Stimulated activated CD4-positive, alpha-beta T cell treated with anti-CD3 and anti-CD28 coated beads, Interleukin-4, amount 100 ng/mL, for 48 hours (primary cell): ENCODE data around the gene AMOTL2.

Experiments
- DNase-seq, 2 donors: peaks; one replicate each; pipeline ENCODE4 v3.0.0-alpha.2; 2020; ENCODE audit warnings: low read depth in 2 of 2

Gene AMOTL2

DNA sequence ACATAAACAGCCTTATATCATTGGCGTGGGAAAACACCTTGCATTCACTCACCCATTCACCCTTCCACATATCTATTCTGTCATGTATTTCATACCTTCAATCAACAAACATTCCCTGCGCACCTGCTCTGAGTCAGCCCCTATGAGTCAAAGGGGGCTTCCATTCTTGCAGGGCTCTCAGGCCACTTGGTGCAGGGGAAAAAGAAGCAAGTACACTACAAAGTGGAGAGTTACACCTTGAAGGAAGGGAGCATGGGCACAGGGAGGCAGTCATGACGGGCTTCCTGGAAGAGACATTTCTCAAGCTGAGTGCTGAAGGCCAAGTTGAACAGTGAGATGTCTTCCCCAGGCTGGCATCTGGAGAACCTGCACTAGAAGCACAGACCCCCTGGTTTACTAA is 4.6 kb upstream of the AMOTL2 start:
- DNase-seq = no peak

DNA sequence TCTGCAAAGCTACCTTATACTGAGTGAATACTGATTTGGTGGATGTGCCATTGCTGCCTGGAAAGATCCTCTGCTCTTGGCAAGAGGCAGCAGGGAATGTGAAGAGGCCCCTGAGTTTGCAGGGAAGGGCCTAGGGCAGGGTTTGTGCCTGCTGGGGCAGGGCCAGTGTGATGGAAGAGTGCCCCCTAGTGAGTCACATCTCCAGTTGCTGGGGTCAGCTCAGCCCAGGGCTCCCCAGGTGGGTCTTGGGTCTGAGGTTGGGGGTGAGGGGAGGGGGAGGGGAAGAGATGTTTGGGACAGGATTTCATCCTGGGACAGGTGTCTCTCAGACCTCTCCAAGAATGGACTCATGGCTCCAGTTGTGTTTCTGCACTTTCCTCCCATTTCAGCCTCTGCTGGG is 4.1 kb upstream of the AMOTL2 start:
- DNase-seq = no peak

DNA sequence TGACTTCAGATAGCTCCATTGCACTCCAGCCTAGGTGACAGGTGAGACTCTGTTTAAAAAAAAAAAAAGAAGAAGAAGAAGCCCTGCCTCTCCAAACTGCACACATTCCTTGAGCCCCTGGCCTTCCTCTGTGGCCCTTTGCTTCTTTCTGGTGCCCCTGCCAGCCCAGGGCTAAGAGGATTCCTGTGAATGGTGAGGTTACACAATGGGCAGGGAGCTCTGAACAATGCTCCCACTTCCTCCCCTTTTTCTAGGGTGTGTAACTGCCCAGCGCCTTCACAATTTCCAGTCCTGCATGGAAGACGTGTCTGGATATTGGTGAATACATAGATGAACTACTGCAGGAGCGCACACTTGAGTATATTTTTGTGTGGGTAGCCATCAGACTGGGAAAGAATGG is 3.6 kb upstream of the AMOTL2 start:
- no peak for DNase-seq

DNA sequence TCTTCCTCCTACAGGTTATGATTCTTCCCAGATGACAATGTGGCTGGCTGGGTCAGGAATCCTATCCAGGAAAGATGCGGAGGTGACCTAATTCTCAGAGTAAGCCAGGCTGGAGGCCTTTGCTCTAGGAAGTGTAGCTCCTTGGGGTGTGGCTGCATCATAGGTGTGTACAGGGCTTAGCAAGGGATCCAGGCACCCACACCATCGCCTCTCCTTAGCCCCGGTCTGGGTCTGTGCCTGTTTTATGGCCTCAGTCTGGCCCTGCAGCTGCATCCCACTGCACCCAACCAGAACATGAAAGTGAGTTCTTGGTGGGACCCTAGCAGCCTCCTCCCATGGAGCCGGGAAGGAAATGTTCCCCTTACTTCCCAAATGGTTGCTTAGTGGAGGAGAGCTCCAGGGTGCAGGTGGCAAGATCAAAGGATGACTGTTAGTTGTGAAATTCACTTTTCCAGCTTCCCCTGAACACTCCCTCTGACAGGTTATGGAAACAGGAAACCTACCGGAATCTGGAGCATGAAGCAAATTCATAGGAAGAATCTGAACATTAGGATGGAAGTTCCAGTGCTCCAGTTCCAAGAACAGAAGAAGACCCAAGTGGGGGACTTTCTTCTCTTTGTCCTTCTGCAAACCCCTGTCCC is 2.7 kb upstream of the AMOTL2 start:
- no peak for DNase-seq

DNA sequence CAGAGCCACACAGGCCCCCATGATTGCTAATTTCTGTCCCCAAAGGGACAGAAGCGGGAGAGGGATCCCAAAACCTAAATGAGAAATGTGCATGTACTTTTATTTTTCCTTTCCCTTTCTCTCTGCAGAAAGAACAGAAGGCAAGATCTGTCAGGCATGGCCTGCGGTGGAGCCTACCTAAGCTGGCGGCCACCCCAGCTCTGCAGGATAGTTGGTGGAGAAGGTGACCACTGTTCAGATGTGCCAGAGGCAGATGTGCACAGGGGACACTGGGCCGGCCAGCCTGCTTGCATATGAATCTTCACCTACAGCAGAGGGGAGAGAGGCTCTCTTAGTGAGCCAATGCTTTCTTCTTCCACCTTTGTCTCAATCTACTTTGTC is 2.1 kb upstream of the AMOTL2 start:
- DNase-seq = no peak

DNA sequence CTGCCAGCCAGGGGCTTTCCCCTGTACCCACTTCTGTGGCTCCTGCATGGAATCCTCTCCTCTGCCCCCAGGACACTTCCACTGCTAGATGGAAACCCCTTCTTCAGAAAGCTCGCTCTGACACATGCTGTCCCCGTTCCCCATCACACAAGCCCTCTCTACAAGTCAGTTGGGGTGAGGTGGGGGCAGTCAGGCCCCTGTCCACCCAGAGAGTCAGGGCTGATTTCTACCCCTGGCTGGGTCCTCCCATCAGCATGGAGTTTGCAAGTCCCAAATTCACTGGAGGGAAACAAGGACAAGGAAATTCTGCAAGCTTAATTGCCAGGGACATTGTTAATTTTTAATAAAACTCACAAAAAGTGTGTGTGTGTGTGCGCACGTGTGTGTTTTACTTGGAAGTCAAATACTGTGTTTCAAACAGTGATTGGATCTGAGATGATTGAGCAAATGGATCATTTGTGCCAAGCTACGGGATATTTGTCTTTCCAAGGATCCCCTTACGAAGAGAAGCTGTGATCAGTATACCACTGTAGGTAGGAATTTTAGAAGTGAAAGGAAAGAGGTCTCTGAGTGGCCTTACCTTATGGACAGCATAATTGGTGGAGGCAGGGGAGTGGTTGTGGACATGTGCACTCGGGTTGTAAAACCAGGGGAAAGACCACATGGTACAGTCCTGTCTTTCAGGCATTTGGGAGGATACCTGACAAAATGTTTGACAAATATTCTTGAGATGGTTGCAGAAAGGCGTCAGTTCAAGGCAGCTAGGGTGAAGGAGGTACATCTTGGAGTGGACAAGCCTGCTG is 1.5 kb upstream of the AMOTL2 start:
- DNase-seq = no peak

DNA sequence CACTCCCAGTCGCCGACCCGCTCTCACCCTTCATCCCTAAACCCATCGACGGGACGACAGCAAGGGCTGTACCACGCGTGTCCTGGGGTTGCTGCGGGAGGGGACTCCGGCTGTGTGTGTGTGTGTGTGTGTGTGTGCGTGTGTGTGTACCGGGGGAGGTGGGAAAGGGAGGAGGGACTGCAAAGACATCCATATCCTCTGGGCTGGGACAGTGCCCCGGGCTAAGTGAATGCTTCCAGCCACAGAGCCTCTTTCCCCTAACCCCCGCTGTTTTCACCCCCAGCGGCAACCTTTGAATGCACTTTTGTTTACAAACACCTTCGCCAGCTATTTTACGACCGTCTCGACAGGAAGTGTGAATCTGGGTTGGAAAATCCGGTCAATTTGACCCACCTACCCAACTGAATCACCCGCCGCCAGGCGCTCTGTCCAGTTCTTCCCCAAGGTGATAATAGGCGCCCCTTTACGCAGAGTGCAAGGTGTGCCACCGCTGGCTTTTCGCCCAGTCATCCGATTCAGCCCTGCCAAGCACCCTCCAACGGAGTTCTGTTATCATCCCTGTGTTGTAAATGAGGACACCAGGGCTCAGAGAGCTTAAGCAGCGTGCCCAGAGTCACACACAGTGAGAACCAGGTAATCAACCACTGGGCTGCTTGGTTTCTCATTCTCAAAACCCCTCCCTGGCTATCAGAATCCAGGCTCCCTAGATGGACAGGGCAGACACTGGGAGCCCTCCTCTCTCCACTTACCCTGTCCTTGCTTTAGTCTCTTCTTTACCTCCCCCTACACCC is 739 bp upstream of the AMOTL2 start:
- no peak for DNase-seq

DNA sequence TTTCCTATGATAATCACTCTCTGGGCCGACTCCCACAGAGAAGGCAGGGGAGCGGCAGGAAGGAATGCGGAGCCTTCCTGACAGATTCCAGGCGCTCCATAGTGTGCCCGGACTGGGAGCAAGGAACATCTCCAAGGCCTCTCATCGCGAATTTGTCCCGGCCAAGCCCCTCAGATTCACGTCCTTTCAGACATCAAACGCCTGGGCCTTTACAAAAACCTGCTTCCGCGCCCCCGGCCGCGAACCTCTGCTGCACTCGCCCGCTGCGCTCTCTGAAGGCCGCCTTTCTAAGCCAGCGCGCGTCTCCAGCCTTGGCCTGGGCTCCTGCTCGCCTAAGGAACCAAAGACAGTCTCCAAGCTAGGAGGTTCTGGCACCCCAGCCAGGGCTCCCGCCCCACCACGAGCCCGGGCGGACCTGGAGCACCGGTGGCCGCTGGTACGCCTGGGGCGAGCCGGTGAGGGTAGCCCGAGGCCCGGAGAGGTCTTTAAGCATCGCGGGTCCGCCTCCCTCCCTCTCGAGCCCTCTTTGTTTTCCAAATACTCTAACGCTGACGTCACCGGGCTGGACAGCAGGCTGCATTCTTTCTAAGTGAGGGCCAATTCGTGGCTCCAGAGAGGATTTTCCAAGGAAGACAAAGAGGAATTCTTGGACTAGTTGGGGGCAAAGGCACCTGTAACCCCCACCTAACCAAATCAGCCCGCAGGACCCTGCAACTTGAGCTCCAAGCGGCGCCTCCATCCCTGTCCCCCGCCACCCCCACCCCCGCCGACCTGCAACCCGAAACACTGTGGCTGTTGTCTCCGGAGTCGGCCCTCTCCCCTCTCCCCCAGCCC is 759 bp downstream of the AMOTL2 start:
- no peak for DNase-seq

DNA sequence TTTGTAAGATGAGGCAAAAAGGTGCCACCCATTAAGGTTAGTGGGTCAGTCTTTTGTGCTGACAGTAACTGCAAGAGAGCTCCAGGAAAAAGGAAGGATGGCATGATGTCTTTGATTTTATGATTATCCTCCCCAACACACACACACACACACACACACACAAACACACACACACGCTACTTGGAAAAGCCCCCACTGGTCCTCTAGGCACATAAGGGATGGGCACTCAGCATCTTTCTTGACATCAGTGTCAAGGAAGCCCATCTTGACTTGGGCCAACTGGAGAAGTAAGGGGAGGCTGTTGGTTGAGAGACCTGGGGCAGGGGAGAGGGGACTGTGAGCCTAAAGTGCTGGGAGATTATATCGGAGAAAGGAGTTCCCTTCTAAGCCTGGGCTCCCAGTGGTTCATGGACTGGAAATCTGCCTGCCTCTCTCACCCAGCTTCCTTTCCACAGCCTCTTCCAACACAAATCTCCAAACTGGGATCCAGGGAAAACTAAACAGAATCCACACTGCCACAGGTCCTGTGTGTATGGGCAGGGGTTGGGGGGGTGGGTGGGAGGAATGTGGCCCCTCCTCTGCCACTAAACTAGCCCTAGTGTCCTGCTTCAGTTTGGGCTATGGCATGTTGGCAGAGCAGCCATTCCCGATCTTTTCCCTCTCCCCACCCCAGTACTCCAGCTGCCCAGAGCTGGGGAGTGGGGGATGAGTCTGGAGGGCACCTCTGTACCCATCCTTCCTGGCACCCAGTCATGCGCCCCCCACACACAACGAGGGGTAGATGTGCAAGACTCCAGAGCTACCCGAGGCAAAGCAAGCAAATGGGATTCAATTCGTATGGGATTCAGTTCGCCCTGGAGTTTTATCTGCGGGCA is 1.6 kb downstream of the AMOTL2 start:
- DNase-seq = no peak

DNA sequence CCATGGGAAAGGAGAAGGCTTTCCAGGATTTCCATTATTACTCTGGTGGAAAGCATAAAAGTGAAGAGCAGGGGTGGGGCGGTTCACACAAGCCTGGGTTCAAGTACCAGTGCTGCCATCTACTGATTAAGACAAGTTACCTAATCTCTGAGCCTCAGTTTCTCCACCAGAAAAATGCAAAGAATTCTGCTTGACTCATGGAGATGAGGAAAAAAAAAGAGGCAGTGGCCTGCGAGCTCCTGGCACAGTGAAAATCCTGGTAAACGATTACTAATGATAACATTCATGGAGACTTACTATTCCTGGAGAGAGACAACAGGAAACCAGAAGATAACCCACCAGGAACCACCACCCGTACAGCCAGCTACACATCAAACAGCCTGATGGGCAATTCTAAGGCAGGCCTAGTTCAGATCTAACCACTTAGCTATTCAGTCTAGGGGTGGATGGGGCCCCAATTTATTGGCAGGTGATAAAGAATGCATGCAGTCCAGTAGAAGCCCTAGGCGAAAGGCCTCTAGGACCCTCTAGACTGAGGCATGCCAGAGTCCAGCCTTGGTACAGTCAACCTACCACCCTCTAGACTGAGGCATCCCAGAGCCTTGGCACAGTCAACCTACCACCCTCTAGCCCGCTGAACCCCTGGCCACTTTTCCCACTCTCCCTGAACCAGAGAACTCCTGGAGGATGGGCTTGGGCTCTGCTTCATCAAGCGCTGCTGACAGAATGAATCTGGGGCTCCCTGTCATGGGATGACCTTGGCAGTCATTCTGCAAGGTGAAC is 2.5 kb downstream of the AMOTL2 start:
- no peak for DNase-seq

DNA sequence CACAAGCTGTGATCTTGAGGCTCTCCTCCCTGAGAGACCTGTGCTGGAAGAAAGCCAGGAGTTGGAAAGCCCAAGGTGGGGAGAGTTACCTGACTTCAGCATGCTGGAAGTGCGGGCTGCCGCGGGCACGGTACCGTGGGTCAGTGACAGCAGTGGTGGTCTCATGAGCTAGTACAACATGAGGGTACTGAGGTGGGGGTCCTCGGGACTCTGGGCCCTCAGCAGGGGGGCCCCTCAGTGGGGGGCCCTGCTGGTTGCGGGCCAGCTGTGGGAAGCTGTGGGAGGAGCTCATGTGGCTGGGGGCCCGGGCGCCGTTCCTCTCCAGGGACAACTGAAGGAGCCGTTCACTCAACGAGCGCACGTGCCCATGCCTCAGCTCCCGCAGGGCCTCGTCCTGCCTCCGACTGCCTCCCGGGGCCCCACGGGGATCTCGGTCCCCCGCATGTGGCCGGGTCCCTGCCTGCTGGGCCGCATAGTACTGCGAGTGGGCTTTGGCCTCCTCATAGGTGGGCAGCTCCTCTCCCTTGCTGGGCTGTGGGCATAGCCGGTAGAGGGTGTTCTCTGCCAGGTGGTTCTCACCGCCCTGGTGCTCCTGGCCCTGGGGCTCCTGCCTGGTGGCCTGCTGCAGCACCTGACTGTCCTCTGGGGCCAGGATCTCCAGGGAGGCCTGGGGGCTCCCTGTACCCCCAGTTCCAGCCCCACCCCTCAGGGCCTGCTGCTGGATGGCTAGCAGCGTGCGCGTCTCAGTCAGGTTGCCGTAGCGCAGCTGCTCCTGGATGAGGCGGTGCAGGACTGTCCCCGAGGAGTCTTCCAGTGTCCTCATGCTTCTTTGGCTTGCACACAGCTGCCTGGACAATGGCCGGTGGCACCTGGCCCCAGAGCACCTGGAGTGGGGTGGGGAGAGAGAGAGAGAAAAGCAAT is 3.4 kb downstream of the AMOTL2 start:
- no peak for DNase-seq

DNA sequence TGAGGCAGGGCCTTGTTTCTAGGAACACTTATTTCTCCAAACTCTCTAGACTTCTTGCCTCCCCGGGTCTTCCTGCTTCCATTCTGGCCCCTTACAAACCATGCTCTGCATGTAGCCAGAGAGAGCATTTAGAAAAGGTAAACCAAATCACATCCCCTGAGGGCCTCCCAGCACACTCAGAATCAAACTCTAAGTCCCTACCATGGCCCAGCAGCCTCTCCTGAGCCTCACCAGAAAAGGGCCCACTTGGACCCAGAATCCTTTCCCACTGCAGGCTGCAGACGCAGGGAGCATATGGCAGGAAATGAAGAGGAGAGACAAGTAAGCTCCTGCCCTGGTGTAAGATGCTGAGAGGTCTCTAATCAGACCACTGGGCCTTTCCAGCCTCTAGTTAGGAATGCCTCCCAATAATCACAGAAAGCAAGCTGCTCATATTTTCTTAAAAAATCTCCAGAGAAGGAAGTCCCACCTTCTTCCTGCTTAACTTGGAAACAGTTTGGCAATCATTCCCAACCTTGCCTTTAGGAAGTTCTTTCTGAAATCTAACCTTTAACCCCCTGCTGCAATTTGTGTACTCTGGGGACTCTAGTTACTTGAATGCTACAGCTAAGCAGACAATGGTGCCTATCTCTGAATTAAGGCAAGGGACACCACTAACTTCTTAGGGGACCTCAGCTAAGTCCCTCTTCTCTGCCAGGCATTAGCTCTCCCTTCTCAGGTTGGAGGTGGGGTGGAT is 4.2 kb downstream of the AMOTL2 start:
- DNase-seq = no peak

DNA sequence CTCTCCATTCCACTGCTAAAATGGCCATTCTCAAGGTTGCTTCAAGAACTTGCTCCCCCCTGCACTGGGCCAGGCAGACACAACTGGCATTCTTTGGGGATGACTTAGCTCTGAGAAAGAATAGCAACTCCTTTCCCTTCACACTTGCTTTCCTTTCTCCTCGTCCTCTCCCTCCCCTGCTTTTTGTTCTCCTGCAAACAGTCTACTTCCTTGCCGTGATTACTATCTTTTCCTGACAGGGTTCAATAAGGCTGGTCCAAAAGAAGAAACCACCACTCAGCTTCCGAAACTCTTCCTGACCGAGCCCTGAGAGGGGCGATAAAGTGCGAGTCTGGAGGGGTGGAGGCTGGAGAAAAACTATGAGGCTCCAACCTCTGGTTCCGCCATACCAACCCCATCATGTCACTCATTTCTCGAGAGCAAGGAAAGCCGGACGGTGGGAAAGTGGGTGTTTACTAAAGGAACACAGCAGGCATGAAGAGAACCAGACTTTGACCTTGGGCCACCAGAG is 5.0 kb downstream of the AMOTL2 start:
- DNase-seq = no peak

DNA sequence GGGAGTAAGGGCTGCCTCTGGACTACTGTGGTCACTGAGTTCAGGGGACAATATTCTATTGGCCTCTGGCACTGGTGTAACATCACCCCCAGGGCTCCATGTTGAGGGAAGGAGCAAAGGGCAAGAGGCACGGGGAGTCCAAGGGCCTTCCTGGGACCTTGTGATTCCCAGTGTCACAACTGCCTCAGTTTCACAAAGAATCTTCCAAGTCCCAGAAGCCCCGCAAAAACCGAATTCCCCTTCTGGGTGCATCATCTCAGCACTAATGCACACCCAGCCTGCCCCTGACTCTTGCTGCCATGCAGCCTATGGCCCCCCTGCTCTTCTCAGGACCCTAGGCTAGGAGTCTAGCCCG is 5.5 kb downstream of the AMOTL2 start:
- DNase-seq = no peak

DNA sequence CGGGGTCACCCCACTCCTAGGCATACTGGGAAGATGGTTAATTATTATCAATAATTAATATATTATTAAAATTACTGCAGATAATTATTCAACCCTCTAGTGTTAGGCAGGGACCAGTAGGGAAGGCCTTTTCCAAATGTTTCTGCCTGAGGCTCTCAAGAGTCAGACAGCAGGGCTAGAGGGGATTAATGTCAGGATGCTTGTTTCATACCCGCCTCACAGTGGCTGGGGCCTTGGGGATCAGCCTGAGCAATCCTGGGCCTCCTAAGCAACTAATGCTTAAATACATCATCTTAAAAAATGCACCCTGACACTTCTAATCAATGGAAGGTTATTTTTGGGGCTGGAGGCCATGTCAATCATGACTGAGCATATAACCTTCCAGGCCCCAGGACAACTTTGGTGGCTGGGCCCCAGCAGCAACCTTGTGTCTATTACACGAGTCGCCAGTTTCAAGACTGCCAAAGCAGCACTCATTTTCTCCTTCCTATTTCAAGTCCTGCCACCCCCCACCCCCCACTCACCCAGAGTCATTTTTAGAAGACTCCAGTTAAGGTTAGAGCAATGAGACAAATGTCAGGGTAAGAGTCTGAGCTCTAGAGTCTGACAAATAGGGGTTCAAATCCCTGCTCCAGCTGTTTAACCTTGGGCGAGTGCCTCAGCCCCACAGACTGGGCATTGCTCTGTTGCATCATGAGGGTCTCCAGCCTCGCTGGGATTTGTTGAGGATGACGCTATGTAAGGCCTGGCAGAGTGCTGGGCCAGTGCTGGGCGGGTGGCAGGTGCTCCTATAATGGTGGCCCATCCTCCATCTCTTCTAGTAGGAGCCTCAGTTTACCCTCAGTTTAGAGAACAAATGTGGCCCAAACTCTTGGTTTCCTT is 6.1 kb downstream of the AMOTL2 start:
- DNase-seq = peak in 1 of 2 donors; percentile 11

DNA sequence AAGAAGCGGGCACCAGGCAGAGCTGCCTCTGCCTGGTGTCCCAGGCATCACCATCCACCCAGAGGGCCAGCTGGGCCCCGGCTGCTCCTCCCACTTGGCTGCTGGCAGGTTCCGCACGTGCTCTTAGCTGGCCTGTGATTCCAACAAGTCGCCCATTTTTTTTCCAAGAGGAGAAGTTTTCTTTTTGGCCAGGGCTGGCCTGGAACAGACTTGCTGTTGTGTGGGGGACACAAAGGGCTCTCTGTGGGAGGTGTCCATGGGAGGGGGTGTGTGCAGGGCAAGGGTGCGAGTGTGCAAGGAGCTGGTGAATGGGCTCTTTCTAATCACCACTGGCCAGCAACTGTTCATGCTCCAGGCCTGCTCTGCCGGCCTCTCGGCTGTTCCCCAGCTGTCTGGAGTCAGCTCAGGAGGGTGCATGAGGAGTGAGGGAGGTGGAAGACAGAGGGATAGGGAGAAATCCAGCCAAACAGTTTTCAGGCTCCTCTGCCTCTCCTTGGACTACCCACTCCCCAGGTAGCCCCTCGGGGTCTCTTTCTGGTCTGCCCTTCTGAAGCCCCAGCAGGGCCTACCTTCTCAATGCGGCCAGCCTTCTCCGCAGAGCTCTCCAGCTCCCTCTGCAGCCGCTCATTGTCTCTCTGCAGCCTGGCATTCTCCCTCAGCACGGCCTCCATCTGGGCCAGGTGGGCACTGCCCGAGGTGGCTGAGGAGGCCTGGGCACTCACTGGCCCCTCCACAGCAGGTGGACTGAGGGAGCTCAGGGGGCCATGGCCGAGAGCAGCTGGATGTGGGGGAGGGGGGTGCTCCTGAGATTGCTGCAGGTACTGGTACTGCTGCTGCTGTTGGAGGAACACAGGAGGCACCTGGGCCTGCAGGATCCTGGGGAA is 7.1 kb downstream of the AMOTL2 start:
- no peak for DNase-seq
